IMR-90 (cell line): ENCODE results near the gene CLIC5. TPM values are rescaled to one million over a fixed set of nuclear protein-coding genes. Genes with fewer than 3 reads are reported as not detected.

Experiments used
- ATAC-seq: fragments of 200-7000 bp; cut with Tn5 transposase; 2 replicates; pipeline ENCODE4 v1.9.1; 2020; ENCODE audit warnings: low read depth, mild to moderate bottlenecking, moderate library complexity
- BruUV-seq: library from RNA; stranded (reverse); fragments of 400-500 nt; replicated peaks from 2 replicates; lab custom pipeline; 2021; lab: Mats Ljungman, UMichigan
- CTCF ChIA-PET: fragments of 300-600 bp; formaldehyde crosslinking; extraction: SDS; loops from one replicate; lab custom pipeline; 2021; ENCODE audit warnings: antibody characterized with exemption; lab: Yijun Ruan, JAX
- POLR2A ChIA-PET: fragments of 300-600 bp; sonication (Branson Sonifier 250); formaldehyde crosslinking; loops from one replicate; lab custom pipeline; 2022; ENCODE audit warnings: antibody characterized with exemption; ENCODE audit not compliant: unreplicated experiment; lab: Charles Lee
- DNase-seq: peaks from one replicate; pipeline ENCODE4 v3.0.0; 2013
- H2AFZ ChIP-seq: replicated peaks from 2 replicates; pipeline ENCODE3; 2013; ENCODE audit warnings: low read length, mild to moderate bottlenecking; ENCODE audit not compliant: poor library complexity
- H2AK5ac ChIP-seq: 2 replicates; pipeline ENCODE4 v1.6.1; 2013; ENCODE audit warnings: low read depth, low read length, inconsistent platforms
- H2AK9ac ChIP-seq: replicated peaks from 2 replicates; pipeline ENCODE3; 2013; ENCODE audit warnings: mild to moderate bottlenecking, low read depth, low read length, moderate library complexity; ENCODE audit not compliant: poor library complexity
- H2BK120ac ChIP-seq: 2 replicates; pipeline ENCODE4 v1.6.1; 2013; ENCODE audit warnings: low read depth, low read length, inconsistent platforms
- H2BK15ac ChIP-seq: 3 replicates; pipeline ENCODE4 v1.6.1; 2013; ENCODE audit warnings: low read depth, low read length, inconsistent platforms
- H2BK20ac ChIP-seq: 2 replicates; pipeline ENCODE4 v1.6.1; 2013; ENCODE audit warnings: low read depth, mild to moderate bottlenecking, inconsistent platforms, low read length, moderate library complexity
- H2BK5ac ChIP-seq: 2 replicates; pipeline ENCODE4 v1.6.1; 2013; ENCODE audit warnings: mild to moderate bottlenecking, low read depth, low read length, inconsistent platforms; ENCODE audit not compliant: poor library complexity, severe bottlenecking
- H3K14ac ChIP-seq: replicated peaks from 2 replicates; pipeline ENCODE4 v1.6.1; 2013; ENCODE audit warnings: low read depth, low read length, inconsistent platforms
- H3K18ac ChIP-seq: 2 replicates; pipeline ENCODE4 v1.6.1; 2013; ENCODE audit warnings: low read depth, low read length, control low read depth
- H3K23ac ChIP-seq: 2 replicates; pipeline ENCODE4 v1.6.1; 2013; ENCODE audit warnings: low read depth, low read length, inconsistent platforms
- H3K27ac ChIP-seq: 2 replicates; pipeline ENCODE4 v1.5.1; 2013; ENCODE audit warnings: mild to moderate bottlenecking, control low read depth, low read length; ENCODE audit not compliant: insufficient read depth
- H3K27me3 ChIP-seq: 2 replicates; pipeline ENCODE4 v1.6.1; 2013; ENCODE audit warnings: low read length; ENCODE audit not compliant: control insufficient read depth, insufficient read depth
- H3K36me3 ChIP-seq: 2 replicates; pipeline ENCODE4 v1.6.1; 2013; ENCODE audit warnings: low read length, mixed read lengths; ENCODE audit not compliant: control insufficient read depth, insufficient read depth
- H3K4ac ChIP-seq: 2 replicates; pipeline ENCODE4 v1.6.1; 2013; ENCODE audit warnings: low read depth, low read length, inconsistent platforms
- H3K4me1 ChIP-seq: 2 replicates; pipeline ENCODE4 v1.6.1; 2013; ENCODE audit warnings: low read length, mixed read lengths; ENCODE audit not compliant: control insufficient read depth, insufficient read depth
- H3K4me2 ChIP-seq: 2 replicates; pipeline ENCODE4 v1.6.1; 2013; ENCODE audit warnings: low read depth, mild to moderate bottlenecking, control low read depth, low read length, moderate library complexity
- H3K4me3 ChIP-seq: 2 replicates; pipeline ENCODE4 v1.5.1; 2013; ENCODE audit warnings: low read depth, mild to moderate bottlenecking, control low read depth, low read length, moderate library complexity; ENCODE audit not compliant: insufficient read depth
- H3K56ac ChIP-seq: 2 replicates; pipeline ENCODE4 v1.6.1; 2013; ENCODE audit warnings: low read length, inconsistent platforms; ENCODE audit not compliant: insufficient read depth; ENCODE audit errors: extremely low read depth
- H3K79me1 ChIP-seq, 2 experiments: 2 replicates each; pipeline ENCODE4 v1.6.1; 2013; ENCODE audit warnings: low read length in 2 of 2, inconsistent platforms in 1 of 2, low read depth in 1 of 2
- H3K9ac ChIP-seq: 2 replicates; pipeline ENCODE4 v1.6.1; 2013; ENCODE audit warnings: low read depth, low read length, control low read depth
- H3K9me1 ChIP-seq: 2 replicates; pipeline ENCODE4 v1.6.1; 2013; ENCODE audit warnings: low read length, inconsistent platforms; ENCODE audit not compliant: insufficient read depth
- H3K9me3 ChIP-seq: 2 replicates; pipeline ENCODE4 v1.6.1; 2013; ENCODE audit warnings: low read length; ENCODE audit not compliant: control insufficient read depth, insufficient read depth
- H4K20me1 ChIP-seq: 2 replicates; pipeline ENCODE4 v1.6.1; 2013; ENCODE audit warnings: low read length, inconsistent platforms; ENCODE audit not compliant: insufficient read depth
- H4K5ac ChIP-seq: 2 replicates; pipeline ENCODE4 v1.6.1; 2013; ENCODE audit warnings: mild to moderate bottlenecking, low read depth, low read length, control low read depth
- H4K8ac ChIP-seq, 2 experiments: 2 replicates each; pipeline ENCODE4 v1.6.1; 2013; ENCODE audit warnings: low read depth in 2 of 2, low read length in 2 of 2, control low read depth in 1 of 2, inconsistent platforms in 1 of 2
- H4K91ac ChIP-seq: 2 replicates; pipeline ENCODE4 v1.6.1; 2013; ENCODE audit warnings: low read depth, low read length, inconsistent platforms; ENCODE audit not compliant: insufficient read depth
- CEBPB ChIP-seq: IDR thresholded peaks from 2 replicates; pipeline ENCODE4 v1.6.1; 2012; ENCODE audit warnings: low read depth, low read length, improper control_type of control experiment
- CHD1 ChIP-seq: IDR thresholded peaks from 2 replicates; pipeline ENCODE4 v1.6.1; 2012; ENCODE audit warnings: low read depth, low read length, improper control_type of control experiment
- MAFK ChIP-seq: IDR thresholded peaks from 2 replicates; pipeline ENCODE4 v1.6.1; 2012; ENCODE audit warnings: low read depth, low read length, improper control_type of control experiment
- MAZ ChIP-seq: IDR thresholded peaks from 2 replicates; pipeline ENCODE4 v1.6.1; 2012; ENCODE audit warnings: low read depth, mild to moderate bottlenecking, low read length, improper control_type of control experiment, moderate library complexity, borderline replicate concordance
- MXI1 ChIP-seq: IDR thresholded peaks from 2 replicates; pipeline ENCODE4 v1.6.1; 2012; ENCODE audit warnings: low read depth, mild to moderate bottlenecking, low read length, moderate library complexity, borderline replicate concordance
- NFE2L2 ChIP-seq: fragments of 150-350 bp; IDR thresholded peaks from 2 replicates; pipeline ENCODE4 v1.6.1; 2016; ENCODE audit warnings: low read depth, mild to moderate bottlenecking, low read length
- RCOR1 ChIP-seq: IDR thresholded peaks from 2 replicates; pipeline ENCODE4 v1.6.1; 2012; ENCODE audit warnings: mild to moderate bottlenecking, low read length, improper control_type of control experiment; ENCODE audit not compliant: insufficient replicate concordance
- WGBS, 2 experiments: methylation state at CpG; one replicate each; pipeline versions ENCODE4 v1.1.5 to v1.1.7; 2013; ENCODE audit warnings: missing lambda C conversion rate in 2 of 2; ENCODE audit not compliant: insufficient read length in 1 of 2; ENCODE audit errors: extremely low coverage in 2 of 2; 5-methylcytosine and 5-hydroxymethylcytosine counted together
- dilution Hi-C: fragments of 300-500 bp; cut with HindIII; formaldehyde crosslinking; loops from one replicate; pipeline ENCODE4 v1.14.3; 2018; ENCODE audit warnings: low sequenced_read_pairs; ENCODE audit not compliant: unreplicated experiment
- in situ Hi-C: fragments of 300-500 bp; cut with MboI; formaldehyde crosslinking; loops from 3 replicates; pipeline ENCODE4 v1.14.3; 2019; ENCODE audit warnings: low sequenced_read_pairs, inconsistent platforms, mixed read lengths
- intact Hi-C: fragments of 100-400 bp; cut with micrococcal nuclease; formaldehyde crosslinking; loops from 2 replicates; pipeline ENCODE4 v1.10.0; 2022
- polyA plus RNA-seq, 3 experiments: library from polyadenylated mRNA; depleted of rRNA; stranded (reverse); fragments of >200 nt; gene quantifications; 2 replicates each; pipeline ENCODE4 v1.2.3, GENCODE V29; 2012; ENCODE audit warnings: low replicate concordance in 1 of 3
- total RNA-seq: library from RNA; depleted of rRNA; stranded (reverse); fragments of >200 nt; gene quantifications from 2 replicates; pipeline ENCODE4 v1.2.3, GENCODE V29; 2012
- TF ChIP-seq, protein P1 (sequence below): fragments of 150-350 bp; IDR thresholded peaks from 2 replicates; pipeline ENCODE4 v1.6.1; 2017; ENCODE audit warnings: mild to moderate bottlenecking, antibody characterized with exemption, low read length, low read depth
- TF ChIP-seq, protein P2 (sequence below): fragments of 150-350 bp; IDR thresholded peaks from 2 replicates; pipeline ENCODE4 v1.6.1; 2016; ENCODE audit warnings: low read depth, mild to moderate bottlenecking, low read length, moderate library complexity, borderline replicate concordance
- TF ChIP-seq, protein P3 (sequence below): conservative IDR thresholded peaks from 2 replicates; pipeline ENCODE4 v1.5.1; 2012; ENCODE audit warnings: mild to moderate bottlenecking, low read depth, low read length, improper control_type of control experiment

The CLIC5 gene
- total and polyA plus RNA-seq, 2 of the 4 experiments (the other 2 are of a cell fraction), result not detected

DNA sequence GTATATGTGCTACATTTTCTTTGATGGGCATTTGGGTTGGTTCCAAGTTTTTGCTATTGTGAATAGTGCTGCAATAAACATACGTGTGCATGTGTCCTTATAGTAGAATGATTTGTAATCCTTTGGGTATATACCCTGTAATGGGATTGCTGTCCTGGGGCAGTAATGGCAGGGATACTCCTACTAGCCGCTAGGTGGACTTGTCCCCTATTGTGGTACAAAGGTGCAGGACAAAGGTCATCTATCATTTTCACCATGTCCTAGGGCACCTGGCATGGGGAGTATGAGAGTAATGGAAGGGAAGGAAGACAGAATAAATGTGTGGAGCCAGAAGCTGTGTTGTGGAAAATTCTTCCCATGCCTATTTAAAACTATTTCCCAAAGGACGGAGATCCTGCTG, 174.6 kb downstream of the CLIC5 start:
- Histone ChIP-seq H2AK9ac (no peak overlapping the region), H3K27ac (no peak overlapping the region), H3K14ac (no peak overlapping the region), H3K18ac (no peak overlapping the region), H2BK5ac (no peak overlapping the region), H4K91ac (no peak overlapping the region), H2BK120ac (no peak overlapping the region), H2BK15ac (no peak overlapping the region), H3K9me3 (no peaks in the 10 kb centered on the region), H3K36me3 (no peaks in the 10 kb centered on the region), H4K20me1 (no peaks in the 10 kb centered on the region), H2AK5ac (no peak overlapping the region), H4K8ac (no peak overlapping the region), H3K9ac (no peak overlapping the region), H3K4ac (no peak overlapping the region), H3K23ac (no peak overlapping the region), H2AFZ (no peak overlapping the region), H3K4me2 (no peak overlapping the region), H3K56ac (no peak overlapping the region), H2BK20ac (no peak overlapping the region), H3K4me1 (no peaks in the 10 kb centered on the region), H3K79me1 (no peaks in the 10 kb centered on the region), H3K4me3 (no peak overlapping the region), H4K5ac (no peak overlapping the region), H3K27me3 (peaks cover 13% of the 10 kb centered on the region), H3K9me1 (no peaks in the 10 kb centered on the region)
- in situ Hi-C loops, result no loop called here
- intact Hi-C loops, result no loop called here
- POLR2A ChIA-PET, result no interaction called here
- dilution Hi-C loops, result no loop called here
- TF ChIP-seq MAFK (no peak), CHD1 (no peak), RCOR1 (no peak), MXI1 (no peak), NFE2L2 (no peak), MAZ (no peak), CEBPB (no peak)
- TF ChIP-seq, protein P1, sequence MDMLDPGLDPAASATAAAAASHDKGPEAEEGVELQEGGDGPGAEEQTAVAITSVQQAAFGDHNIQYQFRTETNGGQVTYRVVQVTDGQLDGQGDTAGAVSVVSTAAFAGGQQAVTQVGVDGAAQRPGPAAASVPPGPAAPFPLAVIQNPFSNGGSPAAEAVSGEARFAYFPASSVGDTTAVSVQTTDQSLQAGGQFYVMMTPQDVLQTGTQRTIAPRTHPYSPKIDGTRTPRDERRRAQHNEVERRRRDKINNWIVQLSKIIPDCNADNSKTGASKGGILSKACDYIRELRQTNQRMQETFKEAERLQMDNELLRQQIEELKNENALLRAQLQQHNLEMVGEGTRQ, result no peak
- TF ChIP-seq, protein P2, sequence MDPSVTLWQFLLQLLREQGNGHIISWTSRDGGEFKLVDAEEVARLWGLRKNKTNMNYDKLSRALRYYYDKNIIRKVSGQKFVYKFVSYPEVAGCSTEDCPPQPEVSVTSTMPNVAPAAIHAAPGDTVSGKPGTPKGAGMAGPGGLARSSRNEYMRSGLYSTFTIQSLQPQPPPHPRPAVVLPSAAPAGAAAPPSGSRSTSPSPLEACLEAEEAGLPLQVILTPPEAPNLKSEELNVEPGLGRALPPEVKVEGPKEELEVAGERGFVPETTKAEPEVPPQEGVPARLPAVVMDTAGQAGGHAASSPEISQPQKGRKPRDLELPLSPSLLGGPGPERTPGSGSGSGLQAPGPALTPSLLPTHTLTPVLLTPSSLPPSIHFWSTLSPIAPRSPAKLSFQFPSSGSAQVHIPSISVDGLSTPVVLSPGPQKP, result no peak
- TF ChIP-seq, protein P3, sequence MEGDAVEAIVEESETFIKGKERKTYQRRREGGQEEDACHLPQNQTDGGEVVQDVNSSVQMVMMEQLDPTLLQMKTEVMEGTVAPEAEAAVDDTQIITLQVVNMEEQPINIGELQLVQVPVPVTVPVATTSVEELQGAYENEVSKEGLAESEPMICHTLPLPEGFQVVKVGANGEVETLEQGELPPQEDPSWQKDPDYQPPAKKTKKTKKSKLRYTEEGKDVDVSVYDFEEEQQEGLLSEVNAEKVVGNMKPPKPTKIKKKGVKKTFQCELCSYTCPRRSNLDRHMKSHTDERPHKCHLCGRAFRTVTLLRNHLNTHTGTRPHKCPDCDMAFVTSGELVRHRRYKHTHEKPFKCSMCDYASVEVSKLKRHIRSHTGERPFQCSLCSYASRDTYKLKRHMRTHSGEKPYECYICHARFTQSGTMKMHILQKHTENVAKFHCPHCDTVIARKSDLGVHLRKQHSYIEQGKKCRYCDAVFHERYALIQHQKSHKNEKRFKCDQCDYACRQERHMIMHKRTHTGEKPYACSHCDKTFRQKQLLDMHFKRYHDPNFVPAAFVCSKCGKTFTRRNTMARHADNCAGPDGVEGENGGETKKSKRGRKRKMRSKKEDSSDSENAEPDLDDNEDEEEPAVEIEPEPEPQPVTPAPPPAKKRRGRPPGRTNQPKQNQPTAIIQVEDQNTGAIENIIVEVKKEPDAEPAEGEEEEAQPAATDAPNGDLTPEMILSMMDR, result no peak
- DNase-seq (no peak), ATAC-seq (no peak)
- CTCF ChIA-PET, result no interaction called here
- no TSS peak for BruUV-seq
- WGBS, 2 experiments, result no CpG with 5 or more reads among the region's 3 CpGs
